Activated CD8-positive, alpha-beta memory T cell treated with anti-CD3 and anti-CD28 coated beads for 36 hours (primary cell): ENCODE results near the gene NEDD4. TPM values are rescaled to one million over a fixed set of nuclear protein-coding genes. Genes with fewer than 3 reads are reported as not detected.
"Not testable (repeated sequence)": the region's sequence is repeated elsewhere in the genome, so short reads cannot be mapped to it uniquely, and the experiment has no call there.

Source experiments
- CTCF ChIA-PET: fragments of 350-600 bp; sonication (Branson Sonifier 250); formaldehyde crosslinking; loops from one replicate; lab custom pipeline; 2021; ENCODE audit warnings: antibody characterized with exemption; lab: Charles Lee
- POLR2A ChIA-PET: fragments of 350-600 bp; sonication (Branson Sonifier 250); formaldehyde crosslinking; loops from one replicate; lab custom pipeline; 2021; ENCODE audit warnings: antibody characterized with exemption; lab: Charles Lee
- total RNA-seq, 2 experiments: library from RNA; stranded (reverse); gene quantifications; one replicate each; pipeline ENCODE4 v1.2.3, GENCODE V29; 2021

The NEDD4 gene
- total RNA-seq, 2 experiments from 2014 or later = 14.0 to 14.9 TPM

DNA sequence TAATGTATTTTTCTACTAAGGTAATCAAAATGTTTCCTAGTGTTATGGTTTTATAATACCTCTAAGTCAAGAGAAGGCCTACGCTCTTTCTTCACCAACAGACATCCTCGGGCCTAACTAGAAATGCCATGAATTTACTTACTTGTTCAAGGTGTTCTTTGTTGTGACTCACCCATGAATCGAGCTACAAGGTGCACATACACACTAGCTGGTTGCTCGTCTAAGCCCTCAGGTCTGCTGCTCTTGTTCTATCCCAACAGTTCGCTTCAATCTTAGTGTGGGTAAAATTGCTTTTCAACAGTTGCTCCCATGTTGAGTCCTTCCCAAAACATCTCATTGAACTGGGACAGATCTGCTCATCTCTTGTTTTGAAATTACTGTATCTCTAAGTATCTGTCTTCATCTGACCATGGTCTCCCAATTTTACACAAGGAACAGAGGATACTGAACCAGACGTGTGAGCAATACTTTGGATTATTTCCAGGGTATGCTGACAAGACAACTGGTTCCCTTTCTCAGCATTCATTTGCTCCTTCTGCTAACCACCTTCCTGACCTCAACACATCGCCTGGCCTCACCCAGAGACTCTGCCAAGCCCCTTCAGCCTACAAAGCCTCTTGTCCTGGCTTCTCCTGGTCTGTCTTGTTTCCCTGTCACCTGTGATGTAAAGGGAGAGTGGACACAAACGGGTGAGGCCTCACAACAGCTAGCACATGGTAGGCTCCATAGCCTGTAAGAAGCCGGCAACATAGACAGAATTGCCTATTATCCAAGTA lies 84.2 kb downstream of the NEDD4 start:
- ChIA-PET POLR2A (no interaction called here), CTCF (no interaction called here)

DNA sequence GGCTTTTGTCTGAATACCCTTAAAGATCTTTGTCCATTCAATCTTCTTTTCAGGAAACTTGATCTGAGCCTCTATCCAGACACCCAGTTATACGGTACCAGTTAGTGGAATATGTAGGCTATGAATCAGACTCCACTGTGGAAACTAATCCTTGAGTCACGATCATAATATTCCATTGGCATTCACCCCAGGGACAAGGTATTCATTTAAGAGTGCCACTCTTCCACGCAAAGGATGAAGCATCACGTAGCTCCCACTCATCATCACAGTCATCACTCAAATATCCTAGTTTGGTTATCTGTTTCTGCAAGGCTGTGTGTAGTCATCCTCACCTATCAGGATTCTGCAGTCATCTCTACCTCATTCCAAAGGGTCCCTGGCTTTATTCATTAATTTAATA lies 85.6 kb downstream of the NEDD4 start:
- CTCF ChIA-PET = no interaction called here
- POLR2A ChIA-PET = no interaction called here

GRCh38 chr15:55902981-55903380 lies 90.4 kb downstream of the NEDD4 start:
- POLR2A ChIA-PET = no interaction called here
- CTCF ChIA-PET = no interaction called here

GRCh38 chr15:55900019-55900418 lies 93.4 kb downstream of the NEDD4 start:
- ChIA-PET CTCF (no interaction called here), POLR2A (no interaction called here)

DNA sequence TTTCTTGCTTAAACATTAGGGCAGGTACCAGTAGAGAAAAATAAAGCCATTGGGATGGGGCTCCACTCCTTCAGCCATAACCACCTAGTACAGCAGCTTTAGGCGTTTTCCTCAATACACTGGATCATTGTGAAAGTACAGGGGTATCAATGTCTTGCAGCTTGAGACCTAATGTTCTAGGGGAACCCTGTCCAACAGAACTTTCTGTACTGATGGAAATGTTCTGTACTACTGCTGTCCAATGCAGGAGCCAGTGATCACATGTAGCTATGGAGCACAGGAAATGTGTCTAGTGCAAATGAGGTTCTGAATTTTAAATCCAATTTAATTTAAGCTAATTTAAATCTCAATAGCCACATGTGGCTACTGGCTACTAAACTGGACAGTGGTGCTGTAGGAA lies 93.9 kb downstream of the NEDD4 start:
- CTCF ChIA-PET = no interaction called here

DNA sequence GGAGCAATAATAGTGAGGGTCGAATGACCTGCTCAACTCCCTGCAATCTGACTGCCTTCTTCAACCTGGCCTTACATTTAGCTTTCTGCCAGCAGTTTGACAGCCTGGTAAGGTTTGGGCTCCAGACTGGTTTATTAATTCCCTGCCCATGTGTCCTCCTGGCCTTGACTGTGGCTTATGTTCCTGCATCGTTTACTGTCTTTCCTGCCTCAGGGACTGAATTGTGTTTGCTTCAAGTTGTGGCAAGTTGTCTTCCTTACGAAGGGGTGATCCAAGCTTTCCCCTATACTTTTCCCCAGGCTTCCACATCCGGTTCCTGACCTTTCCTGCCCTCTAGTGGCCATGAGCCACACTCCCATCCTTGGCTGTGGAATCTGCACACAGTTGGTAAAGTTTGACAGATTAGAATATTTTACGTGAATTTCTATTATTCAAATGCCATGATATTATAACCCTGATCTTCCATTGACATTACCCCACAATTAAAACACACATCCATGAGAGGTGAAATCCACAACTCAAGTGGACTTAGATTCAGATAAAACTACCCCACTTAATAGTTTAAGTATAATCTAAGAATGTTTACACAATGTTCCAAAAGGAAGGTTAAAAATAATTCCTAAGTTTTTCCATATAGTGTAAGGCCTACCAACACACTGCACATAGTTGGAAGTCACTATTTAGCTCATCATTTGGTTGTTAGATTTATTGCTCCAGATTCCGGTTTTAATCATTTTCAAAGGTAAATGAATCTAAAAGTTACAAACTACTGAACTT lies 95.7 kb downstream of the NEDD4 start:
- ChIA-PET POLR2A (no interaction called here), CTCF (no interaction called here)

More for the DNA sequence above, 93.9 kb downstream of the NEDD4 start:
- POLR2A ChIA-PET = no interaction called here

DNA sequence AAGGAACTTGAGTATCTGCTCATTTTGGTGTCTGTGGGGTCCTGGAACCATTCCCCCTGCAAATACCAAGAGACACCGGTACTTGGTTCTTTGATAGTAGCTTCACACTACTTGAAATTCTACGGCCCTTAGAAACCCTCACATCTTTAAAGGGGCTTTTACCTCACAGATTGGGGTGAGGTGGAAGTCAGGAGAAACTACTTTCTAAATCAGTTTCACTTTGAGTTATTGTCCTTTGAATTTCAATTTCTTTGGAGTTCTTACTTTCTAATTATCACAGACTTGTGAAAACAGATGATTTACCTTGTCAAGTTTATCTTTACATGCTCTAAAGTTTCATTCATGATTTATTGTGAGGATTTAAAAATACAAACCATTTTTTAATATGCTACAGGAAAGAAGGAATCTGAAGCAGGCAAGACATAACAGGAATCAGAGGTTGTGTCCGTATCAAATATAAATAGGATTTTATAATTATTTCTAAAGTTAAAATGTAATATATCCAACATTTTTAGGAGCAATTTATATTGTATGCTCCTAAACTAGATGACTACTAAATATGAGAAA lies 98.9 kb downstream of the NEDD4 start:
- ChIA-PET CTCF (no interaction called here), POLR2A (no interaction called here)

GRCh38 chr15:55893852-55894251 lies 99.6 kb downstream of the NEDD4 start:
- ChIA-PET POLR2A (no interaction called here), CTCF (no interaction called here)

DNA sequence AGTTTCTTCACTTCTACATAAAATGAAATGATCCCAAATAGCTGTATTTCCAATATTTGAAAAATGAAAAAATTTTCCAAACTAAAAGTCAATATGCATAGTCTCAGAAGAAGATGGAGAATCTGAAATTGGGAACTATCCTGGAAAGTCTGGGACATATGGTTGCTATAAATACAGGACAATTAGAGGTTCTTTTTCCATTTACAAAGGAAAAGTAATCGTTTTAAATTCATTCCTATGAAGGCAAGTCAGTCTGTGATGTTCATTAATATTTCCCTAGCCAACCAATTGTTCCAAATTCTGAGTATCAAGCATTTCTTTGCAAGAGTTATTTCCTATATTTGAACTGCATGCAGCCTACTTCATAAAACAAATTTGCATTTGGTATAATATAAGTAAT lies 102.2 kb downstream of the NEDD4 start:
- POLR2A ChIA-PET = no interaction called here
- CTCF ChIA-PET = no interaction called here

DNA sequence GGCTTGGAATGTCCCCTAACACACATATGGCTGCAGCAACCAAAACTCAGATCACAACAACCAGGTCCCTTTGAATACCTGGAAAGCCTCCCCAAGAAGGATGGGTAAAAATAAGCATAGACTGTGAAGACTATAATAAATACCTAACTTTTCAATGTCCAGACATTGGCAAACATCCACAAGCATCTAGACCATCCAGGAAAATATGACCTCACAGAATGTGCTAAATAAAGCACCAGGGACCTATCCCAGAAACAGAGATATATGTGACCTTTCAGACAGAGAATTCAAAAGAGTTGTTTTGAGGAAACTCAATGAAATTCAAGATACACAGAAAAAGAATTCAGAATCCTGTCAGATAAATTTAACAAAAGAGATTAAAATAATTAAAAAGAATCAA lies 109.2 kb downstream of the NEDD4 start:
- ChIA-PET CTCF (no interaction called here), POLR2A (no interaction called here)

GRCh38 chr15:55879181-55879580 lies 114.2 kb downstream of the NEDD4 start:
- POLR2A ChIA-PET = no interaction called here
- CTCF ChIA-PET = no interaction called here

DNA sequence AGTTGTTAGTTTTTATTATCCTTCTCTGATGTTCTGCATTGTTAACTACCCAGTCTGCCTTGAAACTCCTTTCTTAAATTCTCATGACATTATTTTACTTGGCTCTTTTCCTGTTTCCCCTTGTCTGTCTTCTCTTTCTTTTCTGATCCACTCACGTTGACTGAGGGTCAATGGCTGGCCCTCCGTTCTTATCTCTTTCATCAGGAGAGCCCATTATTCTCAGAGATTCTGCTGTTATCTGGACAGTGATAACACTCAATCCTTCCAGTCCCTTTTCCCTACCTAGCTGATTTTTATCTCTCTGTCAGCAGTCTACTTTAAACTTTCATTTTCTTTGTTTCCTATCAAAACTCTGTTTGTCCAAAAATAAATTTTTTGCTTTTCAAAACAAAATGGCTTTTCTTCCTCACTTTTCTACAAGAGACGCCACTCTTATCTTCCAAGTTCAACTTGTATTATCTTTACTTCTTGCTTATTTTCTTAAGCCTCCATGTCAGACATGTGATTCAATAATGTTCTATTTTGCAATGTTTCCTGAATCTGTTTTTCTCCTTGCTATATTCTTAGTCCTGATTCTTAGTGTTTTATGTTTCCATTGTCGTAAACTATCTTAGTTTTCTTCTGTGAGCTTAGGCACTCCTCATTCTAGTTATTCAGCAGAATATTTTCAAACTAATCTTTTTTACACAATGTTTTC lies 120.2 kb downstream of the NEDD4 start:
- CTCF ChIA-PET = no interaction called here
- POLR2A ChIA-PET = no interaction called here

GRCh38 chr15:55872471-55872870 lies 120.9 kb downstream of the NEDD4 start:
- ChIA-PET POLR2A (no interaction called here), CTCF (no interaction called here)

GRCh38 chr15:55869660-55870059 lies 123.8 kb downstream of the NEDD4 start:
- POLR2A ChIA-PET = no interaction called here
- CTCF ChIA-PET = no interaction called here

DNA sequence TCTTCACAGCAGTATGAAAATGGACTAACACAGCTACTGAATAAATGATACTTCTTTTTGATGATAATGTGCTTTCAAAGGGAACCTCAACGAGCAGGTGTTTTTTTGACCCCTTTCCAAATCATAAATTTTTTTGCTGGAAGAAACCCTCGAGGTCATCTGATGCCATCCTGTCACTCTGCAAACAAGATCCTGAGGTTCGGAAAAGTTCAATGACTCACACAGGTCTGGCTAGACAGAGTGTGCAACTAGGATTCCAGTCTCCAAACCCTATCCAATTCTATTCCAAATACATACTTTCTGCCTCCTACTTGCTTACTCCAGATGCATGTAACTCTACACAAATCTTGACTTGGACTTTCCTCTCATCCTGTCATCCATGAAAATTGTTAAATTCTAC lies 124.7 kb downstream of the NEDD4 start:
- ChIA-PET POLR2A (no interaction called here), CTCF (no interaction called here)

DNA sequence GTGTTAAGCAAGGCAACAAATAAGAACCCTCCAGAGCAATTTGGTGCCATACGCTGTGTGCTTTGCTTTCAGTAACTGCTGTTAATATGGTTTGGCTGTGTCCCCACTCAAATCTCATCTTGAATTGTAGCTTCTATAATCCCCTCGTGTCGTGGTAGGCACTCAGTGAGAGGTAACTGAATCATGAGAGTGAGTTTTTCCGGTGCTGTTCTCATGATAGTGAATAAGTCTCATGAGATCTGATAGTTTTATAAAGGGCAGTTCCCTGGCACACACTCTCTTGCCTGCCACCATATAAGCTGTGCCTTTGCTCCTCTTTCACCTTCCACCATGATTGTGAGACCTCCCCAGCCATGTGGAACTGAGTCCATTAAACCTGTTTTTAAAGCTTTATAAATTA lies 125.1 kb downstream of the NEDD4 start:
- CTCF ChIA-PET, POLR2A ChIA-PET: not testable (repeated sequence)

DNA sequence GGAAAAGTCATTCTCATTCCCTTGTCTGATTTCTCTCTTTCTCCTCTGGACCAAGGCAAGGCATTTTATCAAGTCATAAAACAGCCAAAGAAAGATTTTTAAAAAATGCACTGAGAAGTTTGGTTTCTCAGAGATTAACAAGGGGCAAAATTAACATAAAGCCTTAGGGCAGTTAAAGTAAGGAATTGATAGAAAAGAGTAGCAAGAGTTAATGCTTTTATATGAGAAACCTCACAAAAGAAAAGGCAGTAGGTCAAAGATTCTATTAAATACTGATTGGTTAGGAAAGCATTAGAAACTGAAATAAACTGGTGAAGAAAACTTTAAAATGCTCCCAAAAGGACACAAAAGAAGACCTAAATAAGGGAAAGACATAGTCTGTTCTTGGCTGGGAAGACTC lies 129.5 kb downstream of the NEDD4 start:
- ChIA-PET POLR2A (no interaction called here), CTCF (no interaction called here)

GRCh38 chr15:55861115-55861514 lies 132.3 kb downstream of the NEDD4 start:
- POLR2A ChIA-PET = no interaction called here
- CTCF ChIA-PET = no interaction called here

DNA sequence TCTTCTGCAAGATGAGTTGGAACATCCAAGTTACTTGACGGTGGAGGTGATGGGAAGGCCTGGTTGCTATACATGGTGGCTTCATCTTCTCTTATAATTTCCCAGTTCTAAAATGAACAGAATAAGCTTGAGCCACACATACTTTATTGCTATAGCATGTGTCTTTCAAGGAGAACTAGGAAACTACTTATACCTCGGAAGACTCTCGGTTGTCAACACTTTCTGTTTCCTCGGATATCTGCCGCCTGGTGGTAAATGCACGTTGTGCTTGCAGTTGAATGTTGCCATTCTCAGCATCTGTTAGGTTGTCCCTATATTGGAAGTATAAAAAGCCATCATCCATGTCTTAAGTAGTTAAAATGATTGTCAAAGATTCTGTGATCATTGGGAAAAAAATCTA lies 132.9 kb downstream of the NEDD4 start:
- CTCF ChIA-PET = no interaction called here
- POLR2A ChIA-PET = no interaction called here

DNA sequence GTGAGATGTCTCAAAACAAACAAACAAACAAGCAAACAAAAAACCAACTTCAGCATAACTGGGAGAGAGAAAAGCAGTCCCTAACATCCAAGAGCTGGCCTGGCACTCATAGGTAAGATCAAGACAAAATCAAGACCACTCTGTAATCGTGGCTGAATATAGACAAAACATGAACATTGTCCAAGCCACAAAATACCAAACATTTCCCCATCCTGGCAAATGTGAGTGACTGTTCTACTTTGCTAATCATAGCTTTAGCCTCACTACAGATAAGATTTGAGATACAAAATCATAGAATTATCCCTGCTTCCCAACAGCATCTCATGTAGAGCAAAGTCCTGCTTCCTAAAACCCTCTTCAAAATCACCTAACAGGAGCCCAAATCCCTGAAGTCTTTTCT lies 133.7 kb downstream of the NEDD4 start:
- POLR2A ChIA-PET = no interaction called here
- CTCF ChIA-PET = no interaction called here
